IPS DF 4.7 (cell line): ENCODE measurements around the gene SPECC1L.

Experiments used
- DNase-seq: peaks from one replicate; pipeline ENCODE4 v3.0.0-alpha.2; 2013; ENCODE audit warnings: low spot score; ENCODE audit errors: extremely low read depth

Gene SPECC1L

GRCh38 chr22:24398409-24398808 lies 127.8 kb downstream of the SPECC1L start:
- DNase-seq: no peak

DNA sequence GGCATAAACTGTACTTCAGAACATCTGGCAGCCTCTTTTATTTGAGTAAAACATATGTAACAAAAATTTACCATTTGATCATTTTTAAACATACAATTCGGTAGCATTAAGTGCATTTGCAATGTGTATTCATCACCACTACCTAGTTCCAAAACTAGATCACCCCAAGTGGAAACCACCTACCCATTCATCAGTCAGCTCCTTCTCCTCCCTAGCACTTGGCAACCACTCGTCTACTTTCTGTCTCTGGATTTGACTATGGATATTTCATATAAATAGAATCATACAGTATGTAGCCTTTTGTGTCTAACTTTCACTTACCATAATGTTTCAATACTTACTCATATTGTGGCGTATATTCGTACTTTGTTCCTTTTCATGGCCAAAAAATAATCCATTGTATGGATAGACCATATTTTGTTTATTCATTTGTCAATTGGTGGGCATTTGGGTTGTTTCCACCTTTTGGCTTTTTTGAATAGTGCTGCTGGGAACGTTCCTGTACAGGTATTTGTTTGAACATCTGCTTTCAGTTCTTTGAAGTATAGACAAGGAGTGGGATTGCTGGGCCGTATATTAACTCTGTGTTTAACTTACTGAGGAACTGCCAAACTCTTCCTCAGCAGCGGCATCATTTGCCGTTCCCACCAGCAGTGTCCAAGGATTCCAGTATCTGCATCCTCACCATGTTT lies 129.5 kb downstream of the SPECC1L start:
- no peak for DNase-seq

DNA sequence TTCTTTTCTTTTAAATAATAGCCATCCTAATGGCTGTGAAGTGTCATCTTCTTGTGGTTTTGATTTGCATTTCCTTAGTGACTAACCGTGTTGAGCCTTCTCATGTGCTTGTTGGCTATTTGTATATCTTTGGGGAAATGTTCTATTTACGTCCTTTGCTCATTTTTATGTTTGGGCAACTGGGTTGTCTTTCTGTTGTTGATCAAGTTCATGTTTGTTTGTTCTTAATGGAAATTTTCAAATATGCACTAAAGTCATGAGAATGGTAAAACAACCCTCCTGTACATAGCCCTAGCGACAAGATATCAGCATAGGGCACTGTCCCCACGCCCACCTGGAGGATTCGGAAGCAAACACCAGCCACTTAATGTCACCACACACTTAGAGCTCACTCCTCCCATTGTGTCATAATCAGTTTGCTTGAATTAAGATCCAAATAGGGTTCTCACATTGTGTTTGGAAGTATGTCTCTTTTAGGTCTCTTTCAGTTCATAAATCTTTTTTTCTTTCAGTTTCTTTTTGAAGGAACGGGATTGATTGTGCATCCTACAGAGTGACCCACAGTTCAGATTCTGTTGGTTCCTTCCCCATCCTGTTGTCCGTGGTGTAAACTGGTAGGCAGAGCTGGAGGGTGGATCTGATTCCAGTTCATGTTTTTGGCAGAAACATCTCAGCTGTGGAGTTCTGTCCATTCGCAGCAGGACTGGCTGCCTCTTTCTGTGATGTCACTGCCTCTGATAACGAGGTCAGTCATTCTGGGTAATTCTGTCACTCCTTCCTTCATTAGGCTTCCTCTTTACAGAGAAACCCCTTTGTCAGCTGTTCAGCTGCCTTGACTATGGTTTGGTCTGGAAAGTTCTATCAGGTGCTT lies 130.3 kb downstream of the SPECC1L start:
- no peak for DNase-seq

DNA sequence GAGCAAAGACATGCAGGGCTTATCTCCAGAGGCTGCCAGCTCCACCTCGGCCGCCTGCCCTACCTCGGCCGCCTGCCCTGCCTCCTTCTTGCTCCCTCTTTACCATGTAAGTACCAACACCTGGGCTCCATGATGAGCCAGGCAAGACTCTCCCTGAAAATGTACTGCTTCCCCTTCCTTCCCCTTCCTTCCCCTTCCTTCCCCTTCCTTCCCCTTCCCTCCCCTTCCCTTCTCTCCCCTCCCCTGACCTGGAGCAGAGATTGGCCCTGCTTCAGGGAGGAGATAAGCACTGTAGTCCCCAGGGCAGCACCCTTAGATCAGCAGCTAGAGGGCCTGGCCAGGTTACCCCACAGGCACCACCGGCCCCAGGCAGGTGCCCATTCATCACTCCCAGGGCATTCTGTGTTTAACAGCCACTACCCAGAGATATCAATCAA lies 131.3 kb downstream of the SPECC1L start:
- no peak for DNase-seq

GRCh38 chr22:24402460-24403192 lies 132.0 kb downstream of the SPECC1L start:
- DNase-seq: no peak

DNA sequence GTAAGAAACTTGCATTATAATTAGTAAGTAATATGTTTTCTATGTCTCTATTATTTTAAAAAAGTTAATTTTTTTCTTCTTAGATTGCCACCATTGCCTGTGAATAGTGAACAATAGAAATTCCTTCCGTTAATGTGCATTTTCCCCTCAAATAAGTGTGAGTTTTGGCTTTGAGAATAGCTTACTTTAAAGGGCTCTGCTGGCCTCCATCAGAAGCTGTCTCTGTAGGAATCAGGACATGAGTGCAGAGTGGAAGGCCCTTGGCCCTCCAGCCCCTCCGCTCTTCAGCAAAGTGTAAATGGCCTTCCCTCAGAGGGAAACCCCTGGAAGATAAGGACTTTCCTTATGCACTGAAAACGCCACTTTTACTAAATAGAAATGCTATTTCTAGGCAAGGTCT lies 132.7 kb downstream of the SPECC1L start:
- DNase-seq: no peak

DNA sequence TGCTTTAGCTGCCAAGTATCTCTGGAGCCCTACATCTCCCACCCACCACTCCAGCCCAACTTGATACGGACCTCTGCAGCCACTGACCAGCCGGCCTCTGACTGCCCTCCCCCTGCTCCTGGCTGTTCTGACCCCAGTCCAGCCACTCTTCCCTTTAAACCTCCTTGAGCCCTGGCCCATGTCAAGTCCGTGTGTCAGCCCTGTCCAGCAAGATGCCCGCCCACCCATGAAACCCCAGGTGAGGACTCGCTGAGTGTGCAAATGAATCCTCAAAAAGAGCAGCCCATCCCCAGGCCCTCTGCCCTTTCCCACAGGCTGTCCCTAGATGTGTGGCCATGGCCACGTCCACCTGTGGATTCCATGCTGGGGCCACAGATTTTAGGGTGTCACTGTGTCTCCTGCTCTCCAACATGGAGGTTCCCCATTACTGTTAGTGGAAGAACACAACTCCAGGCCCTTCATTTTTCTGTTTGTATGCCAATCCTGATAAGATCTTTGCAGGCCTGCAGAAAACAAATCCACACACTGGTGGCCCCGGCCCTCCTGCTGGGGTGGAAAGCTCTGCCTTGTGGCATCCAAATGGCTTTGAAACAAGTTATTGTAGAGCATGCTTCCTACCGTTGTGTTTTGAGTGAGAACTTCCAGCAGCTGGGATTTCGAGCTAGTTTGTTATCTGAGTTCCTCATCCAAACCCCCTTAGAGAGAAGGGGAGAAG lies 134.1 kb downstream of the SPECC1L start:
- DNase-seq: no peak

DNA sequence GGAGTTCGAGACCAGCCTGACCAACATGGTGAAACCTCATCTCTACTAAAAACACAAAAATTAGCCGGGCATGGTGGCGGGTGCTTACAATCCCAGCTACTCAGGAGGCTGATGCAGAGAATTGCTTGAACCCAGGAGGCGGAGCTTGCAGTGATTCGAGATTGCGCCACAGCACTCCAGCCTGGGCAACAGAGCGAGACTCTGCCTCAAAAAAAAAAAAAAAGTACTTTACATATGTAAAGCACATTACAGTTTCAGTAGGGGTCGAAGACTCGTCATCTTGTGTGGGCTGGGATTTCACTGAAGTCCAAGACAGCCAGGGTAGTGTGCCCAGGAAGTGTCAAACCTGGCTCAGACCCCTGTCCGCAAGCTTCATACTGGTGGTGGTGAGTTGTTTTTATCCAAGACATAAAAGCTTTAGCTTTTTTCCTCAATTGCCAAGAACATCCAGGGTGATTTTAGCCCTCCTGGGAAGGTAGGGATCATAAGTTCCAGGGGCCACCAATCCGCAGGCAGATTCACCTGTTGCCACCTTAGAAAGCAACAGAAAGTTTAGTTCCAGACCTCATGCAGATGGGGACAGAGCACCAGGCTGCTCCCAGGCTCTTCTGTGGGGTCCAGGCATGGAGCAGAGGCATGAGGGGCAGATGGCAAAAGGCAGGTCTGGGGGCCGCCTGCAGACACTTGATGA lies 135.1 kb downstream of the SPECC1L start:
- no peak for DNase-seq

- DNase-seq: no peak
Observed at GRCh38 chr22:24406322-24407277, 136.0 kb downstream of the SPECC1L start.

GRCh38 chr22:24407278-24407665 lies 136.6 kb downstream of the SPECC1L start:
- no peak for DNase-seq

GRCh38 chr22:24407884-24408283 lies 137.3 kb downstream of the SPECC1L start:
- no peak for DNase-seq

GRCh38 chr22:24408630-24409029 lies 138.0 kb downstream of the SPECC1L start:
- no peak for DNase-seq

- DNase-seq: no peak
Observed at GRCh38 chr22:24409707-24410106, 139.1 kb downstream of the SPECC1L start.

GRCh38 chr22:24410110-24410856 lies 139.7 kb downstream of the SPECC1L start:
- no peak for DNase-seq

- no peak for DNase-seq
Observed at GRCh38 chr22:24411256-24412004, 140.8 kb downstream of the SPECC1L start.

- DNase-seq: no peak
Observed at GRCh38 chr22:24412274-24412673, 141.6 kb downstream of the SPECC1L start.

DNA sequence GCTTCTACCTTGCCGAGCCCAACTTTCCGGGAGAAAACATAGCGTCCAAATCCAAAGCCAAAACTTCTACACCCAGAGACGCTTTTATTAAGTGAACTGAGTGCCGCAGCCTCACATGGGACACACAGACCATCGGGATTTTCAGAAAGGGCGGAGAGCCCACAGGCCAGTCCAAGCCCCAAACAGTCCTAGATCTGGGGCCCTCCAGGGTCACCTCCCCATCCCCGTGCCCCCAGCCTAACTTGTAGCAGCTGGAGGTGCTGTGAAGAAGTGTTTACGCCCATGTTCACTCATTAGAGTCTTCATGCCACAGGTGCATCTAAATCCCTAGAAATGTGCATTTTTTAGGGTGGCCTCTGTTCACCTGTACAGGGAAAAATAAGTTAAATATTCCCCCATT lies 142.6 kb downstream of the SPECC1L start:
- no peak for DNase-seq

DNA sequence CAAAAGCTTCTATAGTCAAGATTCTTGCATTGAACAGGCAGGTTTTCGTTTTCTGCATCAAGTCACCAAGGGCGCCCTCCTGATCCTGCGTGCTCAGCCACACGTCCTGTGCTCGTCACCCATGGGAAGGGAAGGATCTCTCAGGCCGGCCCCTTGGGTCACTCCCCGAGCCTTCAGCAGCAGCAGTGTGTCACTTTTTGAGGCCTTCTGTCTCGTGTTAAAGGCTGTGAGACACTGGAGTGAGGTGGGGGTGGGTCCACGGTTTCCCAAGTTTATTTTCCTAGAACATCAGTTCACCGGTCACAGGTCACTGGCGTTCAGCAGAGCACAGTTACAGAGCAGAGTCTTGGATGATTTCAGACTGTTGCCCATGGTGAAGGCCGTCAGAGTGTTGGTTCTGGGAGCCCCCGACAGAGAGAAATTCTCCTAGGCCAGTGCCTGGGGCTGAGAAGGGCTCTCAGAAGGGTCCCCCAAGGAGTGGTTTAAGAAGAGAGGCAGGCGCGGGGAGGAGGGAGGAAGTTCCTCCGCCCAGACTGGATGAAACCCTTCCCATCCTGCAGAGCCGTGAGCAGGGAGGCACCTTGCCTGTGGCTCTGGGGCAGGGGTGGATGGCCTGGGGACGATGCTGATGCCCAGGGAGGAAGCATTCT lies 143.2 kb downstream of the SPECC1L start:
- no peak for DNase-seq
